Astrocyte (in vitro differentiated cells and primary cell): ENCODE results near the gene FIG4.

ENCODE experiments used
- CTCF ChIP-seq: IDR thresholded peaks from 2 replicates; pipeline ENCODE4 v1.5.1; 2011; ENCODE audit warnings: low read depth, mild to moderate bottlenecking, inconsistent platforms, low read length, moderate library complexity; ENCODE audit not compliant: insufficient read depth
- EZH2 ChIP-seq: IDR thresholded peaks from 2 replicates; pipeline ENCODE4 v1.6.1; 2012; ENCODE audit warnings: mild to moderate bottlenecking, low read length, inconsistent platforms; ENCODE audit not compliant: insufficient read depth

DNA sequence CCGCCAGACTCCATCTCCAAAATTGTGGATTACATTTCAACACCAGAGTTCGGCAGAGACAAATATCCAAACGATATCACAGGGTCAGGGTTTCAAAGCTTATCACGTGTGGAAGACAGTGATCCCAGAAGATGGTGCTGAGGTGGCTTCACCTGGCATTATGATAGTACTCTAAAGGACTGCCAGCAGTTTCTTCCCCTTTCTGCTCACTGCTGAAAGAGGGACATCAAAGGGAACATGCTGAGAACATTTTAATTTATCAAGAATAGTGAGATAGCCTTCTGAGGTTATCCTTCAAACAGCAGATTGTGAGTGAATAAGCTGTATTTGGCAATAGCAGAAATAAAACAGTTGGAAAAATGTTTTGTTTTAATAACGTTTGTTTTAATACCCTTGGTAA lies 79.7 kb downstream of the FIG4 start:
- TF ChIP-seq EZH2, result no peak
- TF ChIP-seq CTCF, result no peak
